Endothelial cell of umbilical vein (primary cell): ENCODE data around the gene PROM1. TPM values are rescaled to one million over a fixed set of nuclear protein-coding genes. Genes with fewer than 3 reads are reported as not detected.
A peak's percentile ranks its signal among the peaks of the same experiment; 100 is the strongest.

Experiments
- BruUV-seq: library from RNA; stranded (reverse); fragments of 400-500 nt; replicated peaks from 2 replicates; lab custom pipeline; 2021; lab: Mats Ljungman, UMichigan
- CTCF ChIA-PET: fragments of 300-600, 350-600 bp; sonication (Branson Sonifier 250); formaldehyde crosslinking; loops from one replicate; lab custom pipeline; 2021; ENCODE audit warnings: antibody characterized with exemption, inconsistent platforms; lab: Charles Lee
- POLR2A ChIA-PET: fragments of 300-600, 350-600 bp; sonication (Branson Sonifier 250); formaldehyde crosslinking; loops from one replicate; lab custom pipeline; 2021; ENCODE audit warnings: antibody characterized with exemption, inconsistent platforms; lab: Charles Lee
- DNase-seq: peaks from one replicate; pipeline ENCODE4 v3.0.0-alpha.2; 2011; ENCODE audit warnings: low read depth, low spot score
- FAIRE-seq: peaks from 2 replicates; lab custom pipeline; 2011; peaks lifted over from hg19 to GRCh38; lab: Jason Lieb, UNC
- H2AFZ ChIP-seq: 2 replicates; pipeline ENCODE4 v1.6.0; 2012; ENCODE audit warnings: low read depth, low read length, control low read depth, inconsistent platforms
- H3K27ac ChIP-seq: 2 replicates; pipeline ENCODE4 v1.5.1; 2011; ENCODE audit warnings: low read depth, mild to moderate bottlenecking, control low read depth, low read length, moderate library complexity; ENCODE audit not compliant: insufficient read depth
- H3K27me3 ChIP-seq, 2 experiments: 2 replicates each; pipeline versions ENCODE4 v1.6.0 to v1.6.1; 2011; ENCODE audit warnings: low read length in 2 of 2, mixed read lengths in 1 of 2; ENCODE audit not compliant: control insufficient read depth in 2 of 2, insufficient read depth in 2 of 2
- H3K36me3 ChIP-seq, 2 experiments: 2 replicates in 1 of 2; 3 replicates in 1 of 2; pipeline ENCODE4 v1.5.1; 2011; ENCODE audit warnings: low read length in 2 of 2, mild to moderate bottlenecking in 1 of 2, moderate library complexity in 1 of 2; ENCODE audit not compliant: control insufficient read depth in 2 of 2, insufficient read depth in 2 of 2; ENCODE audit errors: extremely low read depth in 1 of 2
- H3K4me1 ChIP-seq: 3 replicates; pipeline ENCODE4 v1.5.1; 2011; ENCODE audit warnings: mild to moderate bottlenecking, low read length; ENCODE audit not compliant: control insufficient read depth, insufficient read depth; ENCODE audit errors: extremely low read depth
- H3K4me2 ChIP-seq: 2 replicates; pipeline ENCODE4 v1.6.1; 2011; ENCODE audit warnings: low read length, control low read depth, mixed read lengths; ENCODE audit not compliant: insufficient read depth
- H3K4me3 ChIP-seq, 3 experiments: fragments of 200-600 bp in 1 of 3; sonication (generic), shearing (Covaris generic) in 1 of 3; replicated peaks in 1 of 3; 2 replicates each; pipeline ENCODE4 v1.5.1; 2011 to 2016; ENCODE audit warnings: control low read depth in 3 of 3, low read length in 3 of 3, mild to moderate bottlenecking in 2 of 3, inconsistent platforms in 1 of 3, low read depth in 1 of 3, moderate library complexity in 1 of 3; ENCODE audit not compliant: insufficient read depth in 1 of 3
- H3K79me2 ChIP-seq: 2 replicates; pipeline ENCODE4 v1.6.0; 2012; ENCODE audit warnings: low read length, inconsistent platforms; ENCODE audit not compliant: control insufficient read depth, insufficient read depth
- H3K9ac ChIP-seq: replicated peaks from 2 replicates; pipeline ENCODE3; 2011; ENCODE audit warnings: low read length, control low read depth; ENCODE audit not compliant: insufficient read depth; ENCODE audit errors: extremely low read depth
- H3K9me1 ChIP-seq: replicated peaks from 3 replicates; pipeline ENCODE4 v1.6.0; 2011; ENCODE audit warnings: mild to moderate bottlenecking, low read length; ENCODE audit not compliant: control insufficient read depth, insufficient read depth; ENCODE audit errors: extremely low read depth
- H3K9me3 ChIP-seq: replicated peaks from 2 replicates; pipeline ENCODE4 v1.5.1; 2012; ENCODE audit warnings: low read length, inconsistent platforms; ENCODE audit not compliant: control insufficient read depth, insufficient read depth
- H4K20me1 ChIP-seq: replicated peaks from 2 replicates; pipeline ENCODE3; 2011; ENCODE audit warnings: mild to moderate bottlenecking, low read length; ENCODE audit not compliant: control insufficient read depth, insufficient read depth; ENCODE audit errors: extremely low read depth
- EZH2 ChIP-seq: IDR thresholded peaks from 2 replicates; pipeline ENCODE4 v1.6.1; 2012; ENCODE audit warnings: borderline replicate concordance, low read depth, mild to moderate bottlenecking, moderate library complexity, low read length, inconsistent platforms; ENCODE audit not compliant: severe bottlenecking
- MYC ChIP-seq: IDR thresholded peaks from one replicate; pipeline ENCODE4 v1.6.1; 2011; ENCODE audit warnings: mild to moderate bottlenecking, low read depth, low read length
- POLR2A ChIP-seq: IDR thresholded peaks from 2 replicates; pipeline ENCODE4 v1.6.1; 2012; ENCODE audit warnings: low read depth, mild to moderate bottlenecking, control low read depth, low read length
- POLR2AphosphoS5 ChIP-seq: IDR thresholded peaks from 2 replicates; pipeline ENCODE4 v1.6.1; 2012; ENCODE audit warnings: low read depth, mild to moderate bottlenecking, control low read depth, low read length, moderate library complexity; ENCODE audit not compliant: insufficient read depth
- dilution Hi-C: fragments of 300-500 bp; cut with MboI; formaldehyde crosslinking; loops from one replicate; pipeline ENCODE4 v1.15.0; 2019; ENCODE audit warnings: low sequenced_read_pairs; ENCODE audit not compliant: extremely low pct_ligation_motif_present
- intact Hi-C: fragments of 100-400 bp; cut with micrococcal nuclease; formaldehyde crosslinking; loops from one replicate; pipeline ENCODE4 v1.10.0; 2022
- polyA plus RNA-seq, 4 experiments: library from polyadenylated mRNA; depleted of rRNA in 3 of 4; stranded (reverse) in 3 of 4; unstranded in 1 of 4; fragments of >200 nt; gene quantifications; 2 replicates each; pipeline versions ENCODE4 v1.2.1 to v1.2.3, GENCODE V29; 2011 to 2012; ENCODE audit warnings: missing spikeins in 1 of 4
- total RNA-seq: library from RNA; stranded (reverse); gene quantifications from 2 replicates; pipeline ENCODE4 v1.2.3, GENCODE V29; 2021
- TF ChIP-seq, protein P1 (sequence below), 2 donors: IDR thresholded peaks; 1 replicate in 1 of 2; 2 replicates in 1 of 2; pipeline ENCODE4 v1.5.1; 2011; ENCODE audit warnings: low read length in 2 of 2, mild to moderate bottlenecking in 2 of 2, moderate library complexity in 2 of 2, control low read depth in 1 of 2, inconsistent platforms in 1 of 2, low read depth in 1 of 2; ENCODE audit not compliant: insufficient read depth in 1 of 2; ENCODE audit errors: extremely low read depth in 1 of 2

Gene PROM1
- total and polyA plus RNA-seq, 2 donors (not counting 3 experiments of a cell fraction or from before 2014, with no cell fraction given): 0.36 to 1.7 TPM

DNA sequence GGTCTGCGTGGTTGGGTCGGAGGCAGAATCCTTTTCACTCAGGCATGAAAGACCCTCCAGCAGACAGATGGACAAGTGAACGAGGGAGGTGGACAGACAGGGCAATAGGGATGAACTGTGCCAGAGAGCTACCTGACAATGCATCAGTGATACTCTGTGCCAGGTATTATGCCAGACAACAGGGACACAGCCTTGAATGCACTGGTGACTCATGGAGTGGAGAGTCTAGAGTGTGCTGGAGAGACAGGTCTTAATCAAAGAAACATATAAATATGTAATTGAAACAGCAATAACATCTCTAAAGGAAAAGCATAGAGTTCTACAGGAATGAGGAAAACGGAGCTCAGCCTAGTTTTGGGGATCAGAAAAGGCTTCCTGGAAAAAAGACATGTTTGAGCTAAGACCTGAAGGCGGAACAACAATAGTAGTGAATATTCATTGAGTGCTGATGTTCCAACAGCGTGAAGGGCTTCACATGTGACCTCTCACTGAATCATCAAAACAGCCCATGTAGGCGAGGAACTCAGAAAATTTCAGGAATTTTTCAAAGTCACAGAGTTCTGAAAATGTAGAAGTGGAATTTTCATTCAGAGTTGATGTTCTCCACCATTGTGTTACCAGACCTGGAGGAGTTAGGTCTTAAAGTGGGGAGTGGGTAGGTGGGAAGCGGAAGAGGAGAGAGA lies 100.8 kb downstream of the PROM1 start:
- no peak for TF ChIP-seq POLR2AphosphoS5
- TF ChIP-seq EZH2: no peak
- no peak for TF ChIP-seq MYC
- no peaks in the 10 kb centered on the region for H3K27me3 ChIP-seq
- no peaks in the 10 kb centered on the region for H3K36me3 ChIP-seq
- CTCF ChIA-PET: interaction anchor here (2.0 kb wide), 1 partner anchor 100 kb away, joined by 5 read pairs; no protein-coding TSS in a partner anchor
- intact Hi-C loops (no loop called here), dilution Hi-C loops (no loop called here)
- BruUV-seq: no TSS peak
- no peaks in the 10 kb centered on the region for H3K9me1 ChIP-seq
- H2AFZ ChIP-seq: no peak overlapping the region
- no peaks in the 10 kb centered on the region for H4K20me1 ChIP-seq
- DNase-seq (no peak), FAIRE-seq (no peak)
- H3K27ac ChIP-seq: no peak overlapping the region
- no peak overlapping the region for H3K9ac ChIP-seq
- no peaks in the 10 kb centered on the region for H3K79me2 ChIP-seq
- POLR2A ChIA-PET: no interaction called here
- H3K9me3 ChIP-seq: no peaks in the 10 kb centered on the region
- H3K4me2 ChIP-seq: no peak overlapping the region
- H3K4me1 ChIP-seq: no peaks in the 10 kb centered on the region
- H3K4me3 ChIP-seq: no peak overlapping the region

DNA sequence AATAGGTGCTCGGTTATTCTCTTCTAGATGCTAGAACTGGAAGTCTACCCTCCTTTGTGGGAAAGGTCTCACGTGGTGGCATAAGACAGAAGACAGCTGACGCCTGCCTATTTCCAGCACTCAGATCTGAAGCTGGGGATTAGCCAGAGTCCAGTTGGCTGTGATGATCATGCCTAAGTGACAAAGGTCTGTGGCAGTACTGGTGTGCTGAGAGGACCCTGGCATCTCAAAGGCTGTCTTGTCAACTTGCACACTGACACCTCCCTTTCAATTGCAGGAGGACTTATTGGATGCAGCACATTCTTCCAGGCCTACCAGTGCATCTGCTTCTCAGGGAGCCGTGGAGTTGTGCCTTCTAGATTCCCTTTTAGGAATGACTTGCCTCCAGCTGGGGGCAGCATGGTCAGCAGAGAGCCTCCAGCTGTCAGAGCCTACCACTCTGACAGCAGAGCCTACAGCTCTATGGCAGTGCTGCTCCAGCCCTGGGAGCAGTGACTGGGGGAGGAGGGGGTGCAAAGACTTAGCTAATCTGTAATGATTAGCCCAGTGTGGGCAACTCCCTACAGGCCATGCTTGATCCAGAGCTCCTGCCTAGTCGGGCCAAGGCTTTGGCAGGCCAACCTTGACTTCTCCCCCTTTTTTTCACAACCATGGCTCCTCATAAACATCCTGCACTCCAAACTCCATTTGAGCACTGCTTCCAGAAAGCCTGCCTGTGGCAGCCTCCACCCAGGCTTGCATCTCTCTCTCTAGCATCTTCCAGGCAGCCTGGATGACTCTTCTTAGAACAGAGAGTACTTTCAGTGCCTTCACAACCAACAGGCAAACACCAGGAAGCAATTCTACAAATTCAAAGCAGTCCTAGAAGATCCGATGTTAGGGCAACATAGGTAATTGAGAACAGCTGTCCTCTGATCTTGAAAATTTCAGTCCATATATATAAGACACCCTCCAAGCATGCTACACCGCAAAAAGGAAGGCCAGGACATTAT lies 107.1 kb downstream of the PROM1 start:
- Histone ChIP-seq H3K9me1 (no peaks in the 10 kb centered on the region), H4K20me1 (no peaks in the 10 kb centered on the region), H3K36me3 (no peaks in the 10 kb centered on the region), H2AFZ (no peak overlapping the region), H3K79me2 (no peaks in the 10 kb centered on the region), H3K4me1 (no peaks in the 10 kb centered on the region), H3K4me3 (no peak overlapping the region), H3K9me3 (no peaks in the 10 kb centered on the region), H3K9ac (no peak overlapping the region), H3K4me2 (no peak overlapping the region), H3K27me3 (peaks cover 0 to 4% of the 10 kb centered on the region in 2 experiments), H3K27ac (no peak overlapping the region)
- CTCF ChIA-PET: interaction anchor here (1.0 to 2.7 kb wide), 5 partner anchors 21 to 288 kb away, joined by 3 to 11 read pairs (median 5); no protein-coding TSS in a partner anchor
- intact Hi-C loops: no loop called here
- FAIRE-seq (no peak), DNase-seq (no peak)
- dilution Hi-C loops: no loop called here
- POLR2A ChIA-PET: no interaction called here
- no TSS peak for BruUV-seq
- TF ChIP-seq, protein P1, sequence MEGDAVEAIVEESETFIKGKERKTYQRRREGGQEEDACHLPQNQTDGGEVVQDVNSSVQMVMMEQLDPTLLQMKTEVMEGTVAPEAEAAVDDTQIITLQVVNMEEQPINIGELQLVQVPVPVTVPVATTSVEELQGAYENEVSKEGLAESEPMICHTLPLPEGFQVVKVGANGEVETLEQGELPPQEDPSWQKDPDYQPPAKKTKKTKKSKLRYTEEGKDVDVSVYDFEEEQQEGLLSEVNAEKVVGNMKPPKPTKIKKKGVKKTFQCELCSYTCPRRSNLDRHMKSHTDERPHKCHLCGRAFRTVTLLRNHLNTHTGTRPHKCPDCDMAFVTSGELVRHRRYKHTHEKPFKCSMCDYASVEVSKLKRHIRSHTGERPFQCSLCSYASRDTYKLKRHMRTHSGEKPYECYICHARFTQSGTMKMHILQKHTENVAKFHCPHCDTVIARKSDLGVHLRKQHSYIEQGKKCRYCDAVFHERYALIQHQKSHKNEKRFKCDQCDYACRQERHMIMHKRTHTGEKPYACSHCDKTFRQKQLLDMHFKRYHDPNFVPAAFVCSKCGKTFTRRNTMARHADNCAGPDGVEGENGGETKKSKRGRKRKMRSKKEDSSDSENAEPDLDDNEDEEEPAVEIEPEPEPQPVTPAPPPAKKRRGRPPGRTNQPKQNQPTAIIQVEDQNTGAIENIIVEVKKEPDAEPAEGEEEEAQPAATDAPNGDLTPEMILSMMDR (IDR thresholded peaks at IDR 0.05; ENCODE audit: extremely low read depth in 1 of 2, insufficient read depth in 1 of 2, low read depth in 1 of 2, low read length in 2 of 2): peak in 1 of 2 donors; percentile 1
- TF ChIP-seq MYC (no peak), EZH2 (no peak), POLR2AphosphoS5 (no peak), POLR2A (no peak)
